Fibroblast of lung (primary cell): ENCODE data around the gene CDK1. TPM values are rescaled to one million over a fixed set of nuclear protein-coding genes. Genes with fewer than 3 reads are reported as not detected.

ENCODE experiments used
- DNase-seq, 2 donors: peaks; one replicate each; pipeline versions ENCODE4 v3.0.0 to v3.0.0-alpha.2; 2010; ENCODE audit warnings: low read depth in 2 of 2
- H2AFZ ChIP-seq: 2 replicates; pipeline ENCODE4 v1.5.1; 2012; ENCODE audit warnings: low read length, control low read depth, inconsistent platforms
- H3K27ac ChIP-seq: 2 replicates; pipeline ENCODE4 v1.5.1; 2011; ENCODE audit warnings: low read length, control low read depth; ENCODE audit not compliant: insufficient read depth
- H3K27me3 ChIP-seq: 2 replicates; pipeline ENCODE4 v1.5.1; 2011; ENCODE audit warnings: mild to moderate bottlenecking, low read length; ENCODE audit not compliant: control insufficient read depth, insufficient read depth
- H3K36me3 ChIP-seq: 2 replicates; pipeline ENCODE4 v1.5.1; 2011; ENCODE audit warnings: low read length; ENCODE audit not compliant: control insufficient read depth, insufficient read depth
- H3K4me1 ChIP-seq: 2 replicates; pipeline ENCODE4 v1.5.1; 2011; ENCODE audit warnings: low read length; ENCODE audit not compliant: control insufficient read depth, insufficient read depth; ENCODE audit errors: extremely low read depth
- H3K4me2 ChIP-seq: 2 replicates; pipeline ENCODE4 v1.5.1; 2011; ENCODE audit warnings: low read length, control low read depth; ENCODE audit not compliant: insufficient read depth; ENCODE audit errors: extremely low read depth
- H3K4me3 ChIP-seq, 4 experiments: fragments of 200-600 bp in 1 of 4; sonication (generic) in 1 of 4; replicated peaks in 1 of 4; 2 replicates each; pipeline ENCODE4 v1.5.1; 2011 to 2016; ENCODE audit warnings: low read length in 4 of 4, low read depth in 3 of 4, mild to moderate bottlenecking in 3 of 4, control low read depth in 2 of 4, inconsistent platforms in 1 of 4, mixed read lengths in 1 of 4; ENCODE audit not compliant: insufficient read depth in 1 of 4; ENCODE audit errors: control extremely low read depth in 1 of 4
- H3K79me2 ChIP-seq: 2 replicates; pipeline ENCODE4 v1.5.1; 2012; ENCODE audit warnings: mild to moderate bottlenecking, low read length, inconsistent platforms; ENCODE audit not compliant: control insufficient read depth, insufficient read depth
- H3K9ac ChIP-seq: 2 replicates; pipeline ENCODE4 v1.5.1; 2011; ENCODE audit warnings: mild to moderate bottlenecking, low read length, control low read depth; ENCODE audit not compliant: insufficient read depth
- H3K9me3 ChIP-seq: 2 replicates; pipeline ENCODE4 v1.5.1; 2012; ENCODE audit warnings: low read depth, low read length; ENCODE audit not compliant: control insufficient read depth, insufficient read depth
- H4K20me1 ChIP-seq: 2 replicates; pipeline ENCODE4 v1.5.1; 2011; ENCODE audit warnings: low read length; ENCODE audit not compliant: control insufficient read depth, insufficient read depth; ENCODE audit errors: extremely low read depth
- EZH2 ChIP-seq: IDR thresholded peaks from 2 replicates; pipeline ENCODE4 v1.5.1; 2012; ENCODE audit warnings: low read length, control low read depth, mild to moderate bottlenecking; ENCODE audit errors: missing control alignments
- polyA plus RNA-seq, 2 donors: library from polyadenylated mRNA; depleted of rRNA in 1 of 2; stranded (reverse) in 1 of 2; unstranded in 1 of 2; fragments of >200 nt; gene quantifications; 2 replicates each; pipeline ENCODE4 v1.2.1, GENCODE V29; 2011 to 2012; ENCODE audit warnings: missing spikeins in 1 of 2
- total RNA-seq: library from RNA; depleted of rRNA; stranded (reverse); fragments of >200 nt; gene quantifications from 2 replicates; pipeline ENCODE4 v1.2.1, GENCODE V29; 2014
- TF ChIP-seq, protein P1 (sequence below), 2 donors: IDR thresholded peaks in 1 of 2; conservative IDR thresholded peaks in 1 of 2; 1 replicate in 1 of 2; 2 replicates in 1 of 2; pipeline ENCODE4 v1.5.1; 2011 to 2012; ENCODE audit warnings: low read length in 2 of 2, control low read depth in 1 of 2, inconsistent platforms in 1 of 2, low read depth in 1 of 2, mild to moderate bottlenecking in 1 of 2

Gene CDK1
- total and polyA plus RNA-seq, 2 donors (not counting 1 experiment from before 2014, with no cell fraction given) = 13.9 to 14.8 TPM

DNA sequence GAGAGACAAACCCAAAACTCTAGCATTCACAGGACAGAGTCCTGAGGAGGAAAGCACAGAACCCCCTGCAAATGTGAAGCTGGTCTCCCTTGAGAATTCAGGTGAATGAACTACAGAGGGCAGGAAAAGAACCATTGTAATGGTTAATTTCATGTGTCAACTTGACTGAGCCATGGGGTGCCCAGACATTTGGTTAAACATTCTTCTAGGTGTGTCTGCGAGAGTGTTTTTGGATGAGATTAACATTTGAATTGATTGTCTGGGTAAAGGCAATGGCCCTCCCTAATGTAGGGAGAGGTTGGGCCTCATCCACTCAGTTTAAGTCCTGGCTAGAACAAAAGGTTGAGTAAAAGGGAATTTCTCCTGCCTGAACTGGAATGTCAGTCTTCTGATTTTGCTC lies 15.7 kb upstream of the CDK1 start:
- no peaks in the 10 kb centered on the region for H3K4me1 ChIP-seq
- TF ChIP-seq EZH2 = no peak
- TF ChIP-seq, protein P1, sequence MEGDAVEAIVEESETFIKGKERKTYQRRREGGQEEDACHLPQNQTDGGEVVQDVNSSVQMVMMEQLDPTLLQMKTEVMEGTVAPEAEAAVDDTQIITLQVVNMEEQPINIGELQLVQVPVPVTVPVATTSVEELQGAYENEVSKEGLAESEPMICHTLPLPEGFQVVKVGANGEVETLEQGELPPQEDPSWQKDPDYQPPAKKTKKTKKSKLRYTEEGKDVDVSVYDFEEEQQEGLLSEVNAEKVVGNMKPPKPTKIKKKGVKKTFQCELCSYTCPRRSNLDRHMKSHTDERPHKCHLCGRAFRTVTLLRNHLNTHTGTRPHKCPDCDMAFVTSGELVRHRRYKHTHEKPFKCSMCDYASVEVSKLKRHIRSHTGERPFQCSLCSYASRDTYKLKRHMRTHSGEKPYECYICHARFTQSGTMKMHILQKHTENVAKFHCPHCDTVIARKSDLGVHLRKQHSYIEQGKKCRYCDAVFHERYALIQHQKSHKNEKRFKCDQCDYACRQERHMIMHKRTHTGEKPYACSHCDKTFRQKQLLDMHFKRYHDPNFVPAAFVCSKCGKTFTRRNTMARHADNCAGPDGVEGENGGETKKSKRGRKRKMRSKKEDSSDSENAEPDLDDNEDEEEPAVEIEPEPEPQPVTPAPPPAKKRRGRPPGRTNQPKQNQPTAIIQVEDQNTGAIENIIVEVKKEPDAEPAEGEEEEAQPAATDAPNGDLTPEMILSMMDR (conservative IDR thresholded peaks at IDR 0.05 in 1 of 2, IDR thresholded peaks at IDR 0.05 in 1 of 2; ENCODE audit: low read depth in 1 of 2, low read length in 2 of 2) = no peak
- no peaks in the 10 kb centered on the region for H3K27me3 ChIP-seq
- H3K79me2 ChIP-seq = no peaks in the 10 kb centered on the region
- no peaks in the 10 kb centered on the region for H4K20me1 ChIP-seq
- no peak overlapping the region for H2AFZ ChIP-seq
- no peak overlapping the region for H3K9ac ChIP-seq
- no peaks in the 10 kb centered on the region for H3K36me3 ChIP-seq
- H3K27ac ChIP-seq = no peak overlapping the region
- no peak overlapping the region for H3K4me2 ChIP-seq
- H3K9me3 ChIP-seq = no peaks in the 10 kb centered on the region
- H3K4me3 ChIP-seq = no peak overlapping the region
- DNase-seq = no peak

DNA sequence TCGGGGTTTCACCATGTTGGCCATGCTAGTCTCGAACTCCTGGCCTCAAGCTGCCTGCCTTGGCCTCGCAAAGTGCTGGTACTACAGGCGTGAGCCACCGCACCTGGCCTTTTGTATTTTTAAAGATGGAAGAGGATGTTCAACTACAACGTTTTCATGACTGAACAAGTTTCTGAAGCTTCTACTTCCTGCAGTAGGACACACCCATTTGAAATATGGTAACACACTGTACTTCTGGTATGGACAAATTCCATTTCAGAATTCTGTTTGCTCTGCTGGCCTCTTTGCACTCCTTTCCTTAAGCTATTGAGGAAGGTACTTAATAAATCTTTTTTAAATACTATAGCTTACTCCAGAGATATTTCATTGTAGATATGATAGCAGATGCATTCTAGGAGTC lies 10.9 kb upstream of the CDK1 start:
- H3K4me3 ChIP-seq = no peak overlapping the region
- H2AFZ ChIP-seq = no peak overlapping the region
- no peaks in the 10 kb centered on the region for H3K79me2 ChIP-seq
- H3K36me3 ChIP-seq = no peaks in the 10 kb centered on the region
- H3K4me1 ChIP-seq = no peaks in the 10 kb centered on the region
- H3K4me2 ChIP-seq = no peak overlapping the region
- no peaks in the 10 kb centered on the region for H3K27me3 ChIP-seq
- H3K9me3 ChIP-seq = no peaks in the 10 kb centered on the region
- H3K27ac ChIP-seq = no peak overlapping the region
- H4K20me1 ChIP-seq = no peaks in the 10 kb centered on the region
- no peak for DNase-seq
- no peak overlapping the region for H3K9ac ChIP-seq
- TF ChIP-seq, protein P1 (conservative IDR thresholded peaks at IDR 0.05 in 1 of 2, IDR thresholded peaks at IDR 0.05 in 1 of 2; ENCODE audit: low read depth in 1 of 2, low read length in 2 of 2) = no peak
- no peak for TF ChIP-seq EZH2

DNA sequence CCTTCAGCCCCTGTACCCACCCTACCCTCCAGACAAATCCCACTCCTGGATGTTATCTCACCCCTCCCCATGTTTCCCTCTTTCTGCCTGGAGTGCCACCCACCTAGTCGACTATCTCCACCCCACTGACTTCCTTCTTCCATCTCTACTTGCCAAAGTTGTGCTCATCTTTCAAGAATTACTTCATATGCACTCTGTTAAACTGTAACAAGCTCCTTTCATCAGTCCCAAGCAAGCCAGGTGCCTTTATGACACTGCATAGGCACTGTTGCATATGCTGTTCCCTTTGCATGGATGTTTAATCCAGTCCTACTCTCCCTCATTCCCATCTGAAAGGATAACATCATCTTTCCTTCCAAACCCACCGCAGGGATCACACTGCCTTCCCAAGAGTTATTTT lies 8.9 kb upstream of the CDK1 start:
- Histone ChIP-seq H3K9me3 (no peaks in the 10 kb centered on the region), H4K20me1 (no peaks in the 10 kb centered on the region), H3K36me3 (no peaks in the 10 kb centered on the region), H3K4me1 (no peaks in the 10 kb centered on the region), H3K4me3 (no peak overlapping the region), H3K27me3 (no peaks in the 10 kb centered on the region), H3K27ac (no peak overlapping the region), H3K4me2 (no peak overlapping the region), H3K9ac (no peak overlapping the region), H2AFZ (no peak overlapping the region), H3K79me2 (no peaks in the 10 kb centered on the region)
- no peak for DNase-seq
- TF ChIP-seq, protein P1 (conservative IDR thresholded peaks at IDR 0.05 in 1 of 2, IDR thresholded peaks at IDR 0.05 in 1 of 2; ENCODE audit: low read depth in 1 of 2, low read length in 2 of 2) = no peak
- TF ChIP-seq EZH2 = no peak
